GM12873 (cell line): Measurements from ENCODE around the gene MYLK.

ENCODE experiments used
- TF ChIP-seq, protein P1 (sequence below): IDR thresholded peaks from 2 replicates; pipeline ENCODE4 v1.5.1; 2012; ENCODE audit warnings: low read depth, mild to moderate bottlenecking, moderate library complexity, low read length, control low read depth; ENCODE audit not compliant: insufficient read depth; ENCODE audit errors: missing control alignments

MYLK gene

DNA sequence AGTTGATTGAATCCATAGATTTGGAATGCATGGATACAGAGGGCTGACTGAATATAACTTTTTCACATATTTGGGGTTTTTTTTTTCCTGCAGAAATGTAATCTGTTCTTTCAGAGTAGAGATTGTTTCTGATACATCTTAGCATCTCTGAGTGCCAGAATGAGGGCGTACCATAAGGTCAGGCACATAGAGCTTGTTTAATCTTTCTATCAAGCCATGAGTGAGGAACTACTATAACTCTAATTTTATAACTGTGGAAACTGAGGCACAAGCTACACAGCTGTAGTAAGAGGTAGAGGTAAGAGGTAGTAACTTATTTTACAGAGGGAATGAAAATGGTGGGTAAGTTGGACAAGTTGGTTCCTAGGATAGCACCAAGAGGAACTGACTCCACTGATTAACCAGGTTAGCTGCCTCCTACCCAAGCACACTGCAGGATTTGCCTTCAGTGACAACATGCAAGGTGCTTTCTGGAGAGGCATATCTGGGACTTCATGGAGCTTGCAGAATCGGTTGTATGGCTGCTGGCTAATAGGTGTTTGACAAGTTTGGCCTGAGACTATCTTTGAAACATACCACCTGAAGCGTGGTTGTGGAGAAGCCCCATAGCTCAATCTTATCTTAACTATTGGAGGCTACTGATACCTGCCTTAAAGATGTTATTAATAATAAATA is 275.7 kb downstream of the MYLK start:
- TF ChIP-seq, protein P1, sequence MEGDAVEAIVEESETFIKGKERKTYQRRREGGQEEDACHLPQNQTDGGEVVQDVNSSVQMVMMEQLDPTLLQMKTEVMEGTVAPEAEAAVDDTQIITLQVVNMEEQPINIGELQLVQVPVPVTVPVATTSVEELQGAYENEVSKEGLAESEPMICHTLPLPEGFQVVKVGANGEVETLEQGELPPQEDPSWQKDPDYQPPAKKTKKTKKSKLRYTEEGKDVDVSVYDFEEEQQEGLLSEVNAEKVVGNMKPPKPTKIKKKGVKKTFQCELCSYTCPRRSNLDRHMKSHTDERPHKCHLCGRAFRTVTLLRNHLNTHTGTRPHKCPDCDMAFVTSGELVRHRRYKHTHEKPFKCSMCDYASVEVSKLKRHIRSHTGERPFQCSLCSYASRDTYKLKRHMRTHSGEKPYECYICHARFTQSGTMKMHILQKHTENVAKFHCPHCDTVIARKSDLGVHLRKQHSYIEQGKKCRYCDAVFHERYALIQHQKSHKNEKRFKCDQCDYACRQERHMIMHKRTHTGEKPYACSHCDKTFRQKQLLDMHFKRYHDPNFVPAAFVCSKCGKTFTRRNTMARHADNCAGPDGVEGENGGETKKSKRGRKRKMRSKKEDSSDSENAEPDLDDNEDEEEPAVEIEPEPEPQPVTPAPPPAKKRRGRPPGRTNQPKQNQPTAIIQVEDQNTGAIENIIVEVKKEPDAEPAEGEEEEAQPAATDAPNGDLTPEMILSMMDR: no peak

- TF ChIP-seq, protein P1: no peak
Observed at GRCh38 chr3:123606527-123606926, 277.6 kb downstream of the MYLK start.

GRCh38 chr3:123605789-123606234 is 278.3 kb downstream of the MYLK start:
- TF ChIP-seq, protein P1: no peak

DNA sequence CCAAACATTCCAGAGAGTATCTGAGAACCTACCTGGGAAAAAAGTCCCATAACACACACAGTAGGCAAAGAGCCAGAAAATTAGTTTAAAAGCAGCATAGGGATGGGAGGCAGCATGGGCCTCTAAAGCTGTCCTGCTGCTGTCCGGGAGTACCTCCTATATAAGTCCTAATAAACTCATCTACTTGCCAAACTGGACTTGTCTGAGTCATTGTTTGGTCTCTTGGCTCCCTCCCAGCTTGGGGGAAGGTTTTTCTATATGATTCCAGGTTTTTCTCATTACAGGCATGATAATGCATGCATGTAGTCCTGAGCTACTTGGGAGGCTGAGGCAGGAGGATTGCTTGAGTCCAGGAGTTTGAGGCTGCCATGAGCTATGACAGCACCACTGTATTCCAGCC is 281.8 kb downstream of the MYLK start:
- TF ChIP-seq, protein P1: no peak

GRCh38 chr3:123597561-123597960 is 286.6 kb downstream of the MYLK start:
- TF ChIP-seq, protein P1: no peak

GRCh38 chr3:123595396-123596180 is 288.5 kb downstream of the MYLK start:
- TF ChIP-seq, protein P1: no peak

GRCh38 chr3:123593381-123593780 is 290.8 kb downstream of the MYLK start:
- TF ChIP-seq, protein P1: no peak
